Measurements from ENCODE around the gene TNFAIP2.

TNFAIP2 gene

GRCh38 chr14:103101257-103101962, 21.9 kb upstream of the TNFAIP2 start:
- TF ChIP-seq EZH2 (optimal IDR thresholded peaks at IDR 0.05; ENCODE audit: low read depth, low read length), result no peak
- H3K9ac ChIP-seq (ENCODE audit: low read length), result no peak overlapping the region
- H3K9me2 ChIP-seq (replicated peaks; ENCODE audit: insufficient read depth, low read length), result no peaks in the 10 kb centered on the region
- no peak overlapping the region for H2AFZ ChIP-seq (ENCODE audit: low read length)
- no peak for DNase-seq
- no peaks in the 10 kb centered on the region for H4K20me1 ChIP-seq (ENCODE audit: insufficient read depth, low read length)
- H3K4me1 ChIP-seq (ENCODE audit: low read length), result 0 out of 2 replicates have a peak, but pooled peaks cover 5% of the 10 kb centered on the region
- H3K9me3 ChIP-seq (replicated peaks; ENCODE audit: insufficient read depth, low read length), result no peaks in the 10 kb centered on the region
- no peak overlapping the region for H3K4me2 ChIP-seq (ENCODE audit: low read depth, low read length)
- H3K79me2 ChIP-seq (ENCODE audit: low read length), result no peaks in the 10 kb centered on the region
- H3K4me3 ChIP-seq (ENCODE audit: low read length), result no peak overlapping the region
- H3K36me3 ChIP-seq (replicated peaks; ENCODE audit: insufficient read depth, low read length), result no peaks in the 10 kb centered on the region
- H3F3A ChIP-seq (ENCODE audit: insufficient read depth, low read length), result no peaks in the 10 kb centered on the region; the same call in 1 of the 2 replicates
- peaks cover 8% of the 10 kb centered on the region; the same call in 1 of the 2 replicates for H3K27me3 ChIP-seq (replicated peaks; ENCODE audit: insufficient read depth, low read length)
- H3K27ac ChIP-seq (ENCODE audit: low read length), result peak overlapping the region; percentile 51; the same call in 1 of the 2 replicates

GRCh38 chr14:103101963-103102688, 21.1 kb upstream of the TNFAIP2 start:
- H3K36me3 ChIP-seq (replicated peaks; ENCODE audit: insufficient read depth, low read length), result no peaks in the 10 kb centered on the region
- H3K27me3 ChIP-seq (replicated peaks; ENCODE audit: insufficient read depth, low read length), result peaks cover 8% of the 10 kb centered on the region; the same call in 1 of the 2 replicates
- H3K4me1 ChIP-seq (ENCODE audit: low read length), result 0 out of 2 replicates have a peak, but pooled peaks cover 5% of the 10 kb centered on the region
- TF ChIP-seq CTCF (IDR thresholded peaks at IDR 0.05; ENCODE audit: low read length) (no peak), EZH2 (optimal IDR thresholded peaks at IDR 0.05; ENCODE audit: low read depth, low read length) (no peak), EZH2phosphoT487 (IDR thresholded peaks at IDR 0.05; ENCODE audit: low read length) (no peak)
- no peaks in the 10 kb centered on the region for H3K9me2 ChIP-seq (replicated peaks; ENCODE audit: insufficient read depth, low read length)
- no peaks in the 10 kb centered on the region; the same call in 1 of the 2 replicates for H3F3A ChIP-seq (ENCODE audit: insufficient read depth, low read length)
- H3K9ac ChIP-seq (ENCODE audit: low read length), result no peak overlapping the region
- no peaks in the 10 kb centered on the region for H3K9me3 ChIP-seq (replicated peaks; ENCODE audit: insufficient read depth, low read length)
- DNase-seq, result no peak
- no peak overlapping the region for H3K4me2 ChIP-seq (ENCODE audit: low read depth, low read length)
- no peaks in the 10 kb centered on the region for H3K79me2 ChIP-seq (ENCODE audit: low read length)
- no peak overlapping the region for H3K4me3 ChIP-seq (ENCODE audit: low read length)
- H2AFZ ChIP-seq (ENCODE audit: low read length), result no peak overlapping the region
- H4K20me1 ChIP-seq (ENCODE audit: insufficient read depth, low read length), result no peaks in the 10 kb centered on the region
- no peak overlapping the region for H3K27ac ChIP-seq (ENCODE audit: low read length)

GRCh38 chr14:103102689-103103260, 20.5 kb upstream of the TNFAIP2 start:
- TF ChIP-seq CTCF (IDR thresholded peaks at IDR 0.05; ENCODE audit: low read length), result no peak
- TF ChIP-seq EZH2phosphoT487 (IDR thresholded peaks at IDR 0.05; ENCODE audit: low read length), result no peak
- no peak for TF ChIP-seq EZH2 (optimal IDR thresholded peaks at IDR 0.05; ENCODE audit: low read depth, low read length)
- peaks cover 8% of the 10 kb centered on the region; the same call in 1 of the 2 replicates for H3K27me3 ChIP-seq (replicated peaks; ENCODE audit: insufficient read depth, low read length)
- no peaks in the 10 kb centered on the region; the same call in 1 of the 2 replicates for H3F3A ChIP-seq (ENCODE audit: insufficient read depth, low read length)
- DNase-seq, result no peak
- H2AFZ ChIP-seq (ENCODE audit: low read length), result no peak overlapping the region
- H3K4me3 ChIP-seq (ENCODE audit: low read length), result no peak overlapping the region
- no peaks in the 10 kb centered on the region for H3K9me2 ChIP-seq (replicated peaks; ENCODE audit: insufficient read depth, low read length)
- no peaks in the 10 kb centered on the region for H4K20me1 ChIP-seq (ENCODE audit: insufficient read depth, low read length)
- H3K36me3 ChIP-seq (replicated peaks; ENCODE audit: insufficient read depth, low read length), result no peaks in the 10 kb centered on the region
- no peaks in the 10 kb centered on the region for H3K9me3 ChIP-seq (replicated peaks; ENCODE audit: insufficient read depth, low read length)
- no peak overlapping the region for H3K9ac ChIP-seq (ENCODE audit: low read length)
- no peak overlapping the region for H3K4me2 ChIP-seq (ENCODE audit: low read depth, low read length)
- H3K4me1 ChIP-seq (ENCODE audit: low read length), result 0 out of 2 replicates have a peak, but pooled peaks cover 5% of the 10 kb centered on the region
- H3K27ac ChIP-seq (ENCODE audit: low read length), result no peak overlapping the region
- no peaks in the 10 kb centered on the region for H3K79me2 ChIP-seq (ENCODE audit: low read length)
